HepG2 (cell line): ENCODE data around the gene C12orf43. TPM values are rescaled to one million over a fixed set of nuclear protein-coding genes. Genes with fewer than 3 reads are reported as not detected.

Experiments
- AHR ChIP-seq: IDR thresholded peaks from 2 replicates; pipeline ENCODE4 v1.6.1; 2018; ENCODE audit warnings: missing genetic modification reagents, missing compliant biosample characterization
- CHD2 ChIP-seq: IDR thresholded peaks from 2 replicates; pipeline ENCODE4 v1.6.1; 2011; ENCODE audit warnings: low read depth, low read length, improper control_type of control experiment
- FOXC1 ChIP-seq: sonication (generic); formaldehyde crosslinking; IDR thresholded peaks from 2 replicates; pipeline ENCODE4 v1.8.0; 2022; ENCODE audit warnings: mild to moderate bottlenecking, missing genetic modification reagents, borderline replicate concordance
- FOXM1 ChIP-seq: sonication (generic); formaldehyde crosslinking; IDR thresholded peaks from 2 replicates; pipeline ENCODE4 v1.5.0; 2020; ENCODE audit warnings: missing genetic modification reagents
- GTF2F1 ChIP-seq: fragments of 150-350 bp; IDR thresholded peaks from 2 replicates; pipeline ENCODE4 v1.6.1; 2014; ENCODE audit warnings: low read length
- MEIS2 ChIP-seq: sonication (generic); formaldehyde crosslinking; IDR thresholded peaks from 2 replicates; pipeline ENCODE4 v1.9.0; 2021; ENCODE audit warnings: mild to moderate bottlenecking, missing genetic modification reagents
- NR2C2 ChIP-seq: sonication (generic); formaldehyde crosslinking; IDR thresholded peaks from 2 replicates; pipeline ENCODE4 v1.4.0; 2020; ENCODE audit warnings: missing genetic modification reagents, mild to moderate bottlenecking, moderate library complexity, borderline replicate concordance
- RBM39 ChIP-seq: fragments of 200-400 bp; formaldehyde crosslinking; IDR thresholded peaks from one replicate; pipeline ENCODE4 v1.6.1; 2018; ENCODE audit warnings: antibody characterized with exemption, mild to moderate bottlenecking, low read depth, low read length; ENCODE audit not compliant: poor library complexity, severe bottlenecking
- SSRP1 ChIP-seq: IDR thresholded peaks from 2 replicates; pipeline ENCODE4 v1.6.1; 2016; ENCODE audit warnings: control low read depth
- XBP1 ChIP-seq: sonication (generic); formaldehyde crosslinking; IDR thresholded peaks from 2 replicates; pipeline ENCODE4 v1.5.0; 2020; ENCODE audit warnings: missing genetic modification reagents
- ZFX ChIP-seq: sonication (generic); formaldehyde crosslinking; IDR thresholded peaks from 2 replicates; pipeline ENCODE4 v1.4.0; 2020; ENCODE audit warnings: mild to moderate bottlenecking, low read depth, missing genetic modification reagents, moderate library complexity
- ZNF274 ChIP-seq: sonication (generic); formaldehyde crosslinking; IDR thresholded peaks from 2 replicates; pipeline ENCODE4 v1.5.1; 2020; ENCODE audit warnings: mild to moderate bottlenecking, missing genetic modification reagents
- ZNF3 ChIP-seq: IDR thresholded peaks from 2 replicates; pipeline ENCODE4 v1.7.0; 2017; ENCODE audit warnings: inconsistent platforms
- ZNF724P ChIP-seq: sonication (generic); formaldehyde crosslinking; IDR thresholded peaks from 2 replicates; pipeline ENCODE4 v1.8.0; 2022; ENCODE audit warnings: missing genetic modification reagents, borderline replicate concordance
- polyA plus RNA-seq, 8 experiments: library from polyadenylated mRNA; depleted of rRNA in 3 of 8; stranded (reverse) in 7 of 8; unstranded in 1 of 8; fragments of >200 nt; fragmentation: Illumina TruSeq in 4 of 8; extraction: Trizol in 4 of 8; gene quantifications; 2 replicates each; pipeline versions ENCODE4 v1.2.1 to v1.2.3, GENCODE V29; 2011 to 2016; ENCODE audit warnings: low read depth in 4 of 8, missing spikeins in 1 of 8, mixed read lengths in 1 of 8; ENCODE audit not compliant: insufficient read depth in 1 of 8
- total RNA-seq, 5 experiments: library from RNA; depleted of rRNA; stranded (reverse); fragments of >200 nt; fragmentation: Illumina TruSeq; extraction: Trizol; gene quantifications; 2 replicates each; pipeline ENCODE4 v1.2.3, GENCODE V29; 2016; ENCODE audit warnings: low read depth in 1 of 5
- TF ChIP-seq, protein P1 (sequence below): IDR thresholded peaks from 2 replicates; pipeline ENCODE4 v1.6.1; 2012; ENCODE audit warnings: low read depth, low read length, improper control_type of control experiment
- TF ChIP-seq, protein P2 (sequence below): sonication (generic); formaldehyde crosslinking; IDR thresholded peaks from one replicate; pipeline ENCODE4 v1.5.1; 2020; ENCODE audit warnings: mild to moderate bottlenecking, missing genetic modification reagents; ENCODE audit errors: not compliant biosample characterization
- TF ChIP-seq, protein P3 (sequence below): sonication (generic); formaldehyde crosslinking; IDR thresholded peaks from 2 replicates; pipeline ENCODE4 v1.8.1; 2023; ENCODE audit warnings: missing genetic modification reagents, mild to moderate bottlenecking, borderline replicate concordance
- TF ChIP-seq, protein P4 (sequence below): sonication (generic); IDR thresholded peaks from 2 replicates; pipeline ENCODE4 v1.6.1; 2016; ENCODE audit warnings: low read depth, borderline replicate concordance

Gene C12orf43
- total and polyA plus RNA-seq, 2 of the 13 experiments (the other 11 are each of a cell fraction or from before 2014, with no cell fraction given) = 7.9 to 11.1 TPM

DNA sequence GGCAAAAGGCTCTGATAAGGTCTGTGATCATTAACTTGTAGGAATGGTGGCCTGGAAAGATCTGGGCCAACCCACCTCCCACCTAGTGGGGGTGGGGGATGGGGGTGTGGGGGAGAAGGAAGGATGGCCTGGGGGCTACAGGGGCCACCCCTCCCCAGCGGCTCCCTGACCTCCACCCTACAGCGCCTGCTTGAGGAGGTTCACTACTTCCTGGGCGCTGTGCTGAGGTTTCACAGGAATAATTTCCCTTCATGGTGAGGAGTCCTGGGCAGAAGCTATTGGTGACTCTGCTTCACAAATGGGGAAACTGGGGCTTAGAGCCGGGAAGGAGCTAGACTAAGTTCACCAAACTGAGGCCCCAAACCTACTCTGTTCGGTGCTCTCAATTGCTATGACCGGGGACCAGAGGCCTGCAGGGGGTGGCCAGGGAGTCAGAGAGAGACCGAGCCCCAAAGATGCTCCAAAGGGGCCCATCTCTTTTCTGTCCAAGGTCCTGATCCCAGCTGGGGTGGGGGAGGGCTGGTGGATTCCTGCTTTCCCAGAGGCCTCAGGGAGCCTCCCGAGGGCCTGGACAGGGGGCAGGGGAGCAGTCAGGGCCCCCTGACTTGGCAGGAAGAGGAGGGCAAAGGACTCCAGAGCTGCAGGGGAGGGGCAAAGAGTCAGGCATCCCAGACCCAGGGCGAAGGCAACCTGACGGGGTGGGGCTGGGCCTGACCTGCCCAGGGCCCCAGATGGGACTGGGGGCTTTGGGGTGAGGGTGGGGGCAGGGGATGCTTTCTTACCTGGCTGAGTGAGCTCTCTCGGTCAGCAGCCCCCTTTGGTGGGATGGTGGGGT, 36.2 kb downstream of the C12orf43 start (continued):
- TF ChIP-seq RBM39 = peak; percentile 68
- TF ChIP-seq ZNF3 (CRISPR knock-in tag) = no peak
- TF ChIP-seq ZNF274 (CRISPR knock-in tag) = peak; percentile 66; the same call in 1 of the 2 replicates
- TF ChIP-seq, protein P1, sequence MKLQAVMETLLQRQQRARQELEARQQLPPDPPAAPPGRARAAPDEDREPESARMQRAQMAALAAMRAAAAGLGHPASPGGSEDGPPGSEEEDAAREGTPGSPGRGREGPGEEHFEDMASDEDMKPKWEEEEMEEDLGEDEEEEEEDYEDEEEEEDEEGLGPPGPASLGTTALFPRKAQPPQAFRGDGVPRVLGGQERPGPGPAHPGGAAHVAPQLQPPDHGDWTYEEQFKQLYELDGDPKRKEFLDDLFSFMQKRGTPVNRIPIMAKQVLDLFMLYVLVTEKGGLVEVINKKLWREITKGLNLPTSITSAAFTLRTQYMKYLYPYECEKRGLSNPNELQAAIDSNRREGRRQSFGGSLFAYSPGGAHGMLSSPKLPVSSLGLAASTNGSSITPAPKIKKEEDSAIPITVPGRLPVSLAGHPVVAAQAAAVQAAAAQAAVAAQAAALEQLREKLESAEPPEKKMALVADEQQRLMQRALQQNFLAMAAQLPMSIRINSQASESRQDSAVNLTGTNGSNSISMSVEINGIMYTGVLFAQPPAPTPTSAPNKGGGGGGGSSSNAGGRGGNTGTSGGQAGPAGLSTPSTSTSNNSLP = no peak
- TF ChIP-seq AHR (CRISPR knock-in tag) = no peak
- peak; percentile 92; the same call in 1 of the 2 replicates for TF ChIP-seq MEIS2 (CRISPR knock-in tag)
- TF ChIP-seq, protein P2, sequence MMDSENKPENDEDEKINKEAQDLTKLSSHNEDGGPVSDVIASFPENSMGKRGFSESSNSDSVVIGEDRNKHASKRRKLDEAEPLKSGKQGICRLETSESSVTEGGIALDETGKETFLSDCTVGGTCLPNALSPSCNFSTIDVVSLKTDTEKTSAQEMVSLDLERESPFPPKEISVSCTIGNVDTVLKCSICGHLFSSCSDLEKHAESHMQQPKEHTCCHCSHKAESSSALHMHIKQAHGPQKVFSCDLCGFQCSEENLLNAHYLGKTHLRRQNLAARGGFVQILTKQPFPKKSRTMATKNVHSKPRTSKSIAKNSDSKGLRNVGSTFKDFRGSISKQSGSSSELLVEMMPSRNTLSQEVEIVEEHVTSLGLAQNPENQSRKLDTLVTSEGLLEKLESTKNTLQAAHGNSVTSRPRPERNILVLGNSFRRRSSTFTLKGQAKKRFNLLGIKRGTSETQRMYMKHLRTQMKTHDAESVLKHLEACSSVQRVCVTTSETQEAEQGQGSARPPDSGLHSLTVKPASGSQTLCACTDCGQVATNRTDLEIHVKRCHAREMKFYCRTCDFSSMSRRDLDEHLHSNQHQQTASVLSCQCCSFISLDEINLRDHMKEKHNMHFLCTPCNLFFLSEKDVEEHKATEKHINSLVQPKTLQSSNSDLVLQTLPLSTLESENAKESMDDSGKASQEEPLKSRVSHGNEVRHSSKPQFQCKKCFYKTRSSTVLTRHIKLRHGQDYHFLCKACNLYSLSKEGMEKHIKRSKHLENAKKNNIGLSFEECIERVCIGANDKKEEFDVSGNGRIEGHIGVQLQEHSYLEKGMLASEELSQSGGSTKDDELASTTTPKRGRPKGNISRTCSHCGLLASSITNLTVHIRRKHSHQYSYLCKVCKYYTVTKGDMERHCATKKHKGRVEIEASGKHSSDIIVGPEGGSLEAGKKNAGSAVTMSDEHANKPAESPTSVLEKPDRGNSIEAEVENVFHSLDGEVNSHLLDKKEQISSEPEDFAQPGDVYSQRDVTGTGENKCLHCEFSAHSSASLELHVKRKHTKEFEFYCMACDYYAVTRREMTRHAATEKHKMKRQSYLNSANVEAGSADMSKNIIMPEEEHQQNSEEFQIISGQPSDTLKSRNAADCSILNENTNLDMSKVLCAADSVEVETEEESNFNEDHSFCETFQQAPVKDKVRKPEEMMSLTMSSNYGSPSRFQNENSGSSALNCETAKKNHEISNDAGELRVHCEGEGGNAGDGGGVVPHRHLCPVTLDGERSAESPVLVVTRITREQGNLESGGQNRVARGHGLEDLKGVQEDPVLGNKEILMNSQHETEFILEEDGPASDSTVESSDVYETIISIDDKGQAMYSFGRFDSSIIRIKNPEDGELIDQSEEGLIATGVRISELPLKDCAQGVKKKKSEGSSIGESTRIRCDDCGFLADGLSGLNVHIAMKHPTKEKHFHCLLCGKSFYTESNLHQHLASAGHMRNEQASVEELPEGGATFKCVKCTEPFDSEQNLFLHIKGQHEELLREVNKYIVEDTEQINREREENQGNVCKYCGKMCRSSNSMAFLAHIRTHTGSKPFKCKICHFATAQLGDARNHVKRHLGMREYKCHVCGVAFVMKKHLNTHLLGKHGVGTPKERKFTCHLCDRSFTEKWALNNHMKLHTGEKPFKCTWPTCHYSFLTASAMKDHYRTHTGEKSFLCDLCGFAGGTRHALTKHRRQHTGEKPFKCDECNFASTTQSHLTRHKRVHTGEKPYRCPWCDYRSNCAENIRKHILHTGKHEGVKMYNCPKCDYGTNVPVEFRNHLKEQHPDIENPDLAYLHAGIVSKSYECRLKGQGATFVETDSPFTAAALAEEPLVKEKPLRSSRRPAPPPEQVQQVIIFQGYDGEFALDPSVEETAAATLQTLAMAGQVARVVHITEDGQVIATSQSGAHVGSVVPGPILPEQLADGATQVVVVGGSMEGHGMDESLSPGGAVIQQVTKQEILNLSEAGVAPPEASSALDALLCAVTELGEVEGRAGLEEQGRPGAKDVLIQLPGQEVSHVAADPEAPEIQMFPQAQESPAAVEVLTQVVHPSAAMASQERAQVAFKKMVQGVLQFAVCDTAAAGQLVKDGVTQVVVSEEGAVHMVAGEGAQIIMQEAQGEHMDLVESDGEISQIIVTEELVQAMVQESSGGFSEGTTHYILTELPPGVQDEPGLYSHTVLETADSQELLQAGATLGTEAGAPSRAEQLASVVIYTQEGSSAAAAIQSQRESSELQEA = no peak
- no peak for TF ChIP-seq FOXM1
- TF ChIP-seq ZNF724P (CRISPR knock-in tag) = no peak; the same call in 1 of the 2 replicates
- TF ChIP-seq FOXC1 = no peak
- TF ChIP-seq, protein P3, sequence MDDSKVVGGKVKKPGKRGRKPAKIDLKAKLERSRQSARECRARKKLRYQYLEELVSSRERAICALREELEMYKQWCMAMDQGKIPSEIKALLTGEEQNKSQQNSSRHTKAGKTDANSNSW (CRISPR knock-in tag) = no peak
- no peak for TF ChIP-seq XBP1
- peak; percentile 38; the same call in 1 of the 2 replicates for TF ChIP-seq SSRP1
- TF ChIP-seq, protein P4, sequence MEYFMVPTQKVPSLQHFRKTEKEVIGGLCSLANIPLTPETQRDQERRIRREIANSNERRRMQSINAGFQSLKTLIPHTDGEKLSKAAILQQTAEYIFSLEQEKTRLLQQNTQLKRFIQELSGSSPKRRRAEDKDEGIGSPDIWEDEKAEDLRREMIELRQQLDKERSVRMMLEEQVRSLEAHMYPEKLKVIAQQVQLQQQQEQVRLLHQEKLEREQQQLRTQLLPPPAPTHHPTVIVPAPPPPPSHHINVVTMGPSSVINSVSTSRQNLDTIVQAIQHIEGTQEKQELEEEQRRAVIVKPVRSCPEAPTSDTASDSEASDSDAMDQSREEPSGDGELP = peak; percentile 93
- TF ChIP-seq GTF2F1 = no peak
- TF ChIP-seq ZFX (CRISPR knock-in tag) = peak; percentile 66
- TF ChIP-seq NR2C2 = peak; percentile 39; the same call in 1 of the 2 replicates
- peak; percentile 50; the same call in 1 of the 2 replicates for TF ChIP-seq CHD2
